Activated gamma-delta T cell (primary cell): ENCODE data around the gene FMNL3.
"Not testable (repeated sequence)": the region's sequence is repeated elsewhere in the genome, so short reads cannot be mapped to it uniquely, and the experiment has no call there.

Experiments used
- DNase-seq: peaks from one replicate; lab custom pipeline; 2025; lab: John Stamatoyannopoulos, UW

Gene FMNL3

GRCh38 chr12:49631336-49631907 lies 75.8 kb downstream of the FMNL3 start:
- DNase-seq = no peak

- no peak for DNase-seq
These were observed 79.3 kb downstream of the FMNL3 start for GRCh38 chr12:49627752-49628360.

- no peak for DNase-seq
These were observed 80.4 kb downstream of the FMNL3 start for GRCh38 chr12:49626836-49627235.

GRCh38 chr12:49626169-49626835 lies 80.9 kb downstream of the FMNL3 start:
- DNase-seq = no peak

GRCh38 chr12:49624921-49625577 lies 82.2 kb downstream of the FMNL3 start:
- no peak for DNase-seq

GRCh38 chr12:49623142-49623904 lies 83.9 kb downstream of the FMNL3 start, which contains the start of gene PRPF40B:
TSS of gene PRPF40B (plus strand) at chr12:49623561. CDS start at chr12:49623591, 30 bp downstream.
- peak; percentile 83 for DNase-seq

- DNase-seq = no peak
These were observed 84.6 kb downstream of the FMNL3 start for GRCh38 chr12:49622501-49623141.

- DNase-seq = no peak
These were observed 85.3 kb downstream of the FMNL3 start for GRCh38 chr12:49621651-49622500.

- DNase-seq = no peak
These were observed 87.9 kb downstream of the FMNL3 start for GRCh38 chr12:49619286-49619685.

- no peak for DNase-seq
These were observed 88.6 kb downstream of the FMNL3 start for GRCh38 chr12:49618576-49618975.

GRCh38 chr12:49616533-49617219 lies 90.5 kb downstream of the FMNL3 start:
- DNase-seq = no peak

- no peak for DNase-seq
These were observed 91.5 kb downstream of the FMNL3 start for GRCh38 chr12:49615725-49616124.

- no peak for DNase-seq
These were observed 95.0 kb downstream of the FMNL3 start for GRCh38 chr12:49612210-49612609.

GRCh38 chr12:49610785-49611184 lies 96.4 kb downstream of the FMNL3 start:
- not testable (repeated sequence) for DNase-seq

GRCh38 chr12:49609875-49610154 lies 97.4 kb downstream of the FMNL3 start:
- no peak for DNase-seq

GRCh38 chr12:49609059-49609874 lies 97.9 kb downstream of the FMNL3 start:
- DNase-seq = no peak

GRCh38 chr12:49605539-49605938 lies 101.7 kb downstream of the FMNL3 start, which contains the start of gene FAM186B:
TSS of gene FAM186B (minus strand) at chr12:49605639. CDS start at chr12:49605477, 162 bp downstream.
- not testable (repeated sequence) for DNase-seq

GRCh38 chr12:49604856-49605255 lies 102.3 kb downstream of the FMNL3 start:
- no peak for DNase-seq

- DNase-seq = no peak
These were observed 103.5 kb downstream of the FMNL3 start for GRCh38 chr12:49603721-49604120.
